ENCODE results near the gene LRRC49. TPM values are rescaled to one million over a fixed set of nuclear protein-coding genes. Genes with fewer than 3 reads are reported as not detected.
"Not testable (repeated sequence)": the region's sequence is repeated elsewhere in the genome, so short reads cannot be mapped to it uniquely, and the experiment has no call there.

The LRRC49 gene
- total RNA-seq, 1 experiment from 2014 or later = 8.5 TPM

- no peak for DNase-seq (ENCODE audit: low spot score)
Measured at GRCh38 chr15:70923311-70924080, 30.9 kb downstream of the LRRC49 start.

- not testable (repeated sequence) for DNase-seq (ENCODE audit: low spot score)
Measured at GRCh38 chr15:70926914-70927313, 34.3 kb downstream of the LRRC49 start.

- DNase-seq (ENCODE audit: low spot score) = no peak
Measured at GRCh38 chr15:70931821-70932220, 39.2 kb downstream of the LRRC49 start.

- DNase-seq (ENCODE audit: low spot score) = no peak
Measured at GRCh38 chr15:70932397-70932796, 39.8 kb downstream of the LRRC49 start.

- DNase-seq (ENCODE audit: low spot score) = no peak
Measured at GRCh38 chr15:70933411-70933810, 40.8 kb downstream of the LRRC49 start.

- DNase-seq (ENCODE audit: low spot score) = no peak
Measured at GRCh38 chr15:70935631-70936030, 43.0 kb downstream of the LRRC49 start.

- no peak for DNase-seq (ENCODE audit: low spot score)
Measured at GRCh38 chr15:70936326-70936725, 43.7 kb downstream of the LRRC49 start.

- DNase-seq (ENCODE audit: low spot score) = peak; percentile 7
Measured at GRCh38 chr15:70943285-70943684, 50.7 kb downstream of the LRRC49 start.

GRCh38 chr15:70947351-70948335 is 55.0 kb downstream of the LRRC49 start:
- no peak for DNase-seq (ENCODE audit: low spot score)

GRCh38 chr15:70950953-70951352 is 58.3 kb downstream of the LRRC49 start:
- no peak for DNase-seq (ENCODE audit: low spot score)

- no peak for DNase-seq (ENCODE audit: low spot score)
Measured at GRCh38 chr15:70954171-70954570, 61.5 kb downstream of the LRRC49 start.

- DNase-seq (ENCODE audit: low spot score) = no peak
Measured at GRCh38 chr15:70954733-70955132, 62.1 kb downstream of the LRRC49 start.

- DNase-seq (ENCODE audit: low spot score) = no peak
Measured at GRCh38 chr15:70955151-70955550, 62.5 kb downstream of the LRRC49 start.

- DNase-seq (ENCODE audit: low spot score) = no peak
Measured at GRCh38 chr15:70956201-70956995, 63.8 kb downstream of the LRRC49 start.

GRCh38 chr15:70962084-70962483 is 69.5 kb downstream of the LRRC49 start:
- DNase-seq (ENCODE audit: low spot score) = no peak

- DNase-seq (ENCODE audit: low spot score) = no peak
Measured at GRCh38 chr15:70963199-70963598, 70.6 kb downstream of the LRRC49 start.

- DNase-seq (ENCODE audit: low spot score) = no peak
Measured at GRCh38 chr15:70964058-70964457, 71.4 kb downstream of the LRRC49 start.

- DNase-seq (ENCODE audit: low spot score) = no peak
Measured at GRCh38 chr15:70964686-70965085, 72.1 kb downstream of the LRRC49 start.

GRCh38 chr15:70967646-70968045 is 75.0 kb downstream of the LRRC49 start:
- no peak for DNase-seq (ENCODE audit: low spot score)

- peak; percentile 13 for DNase-seq (ENCODE audit: low spot score)
Measured at GRCh38 chr15:70974004-70974832, 81.6 kb downstream of the LRRC49 start.

- no peak for DNase-seq (ENCODE audit: low spot score)
Measured at GRCh38 chr15:70976851-70977250, 84.2 kb downstream of the LRRC49 start.

Data from H4 (cell line).